HEK293 (cell line): ENCODE measurements around the gene LRRC8B.

Experiments
- CTCF ChIA-PET: fragments of 350-600 bp; formaldehyde crosslinking; extraction: SDS; loops from one replicate; lab custom pipeline; 2021; ENCODE audit warnings: antibody characterized with exemption; lab: Yijun Ruan, JAX
- POLR2A ChIA-PET: fragments of 300-600 bp; formaldehyde crosslinking; extraction: SDS; loops from one replicate; lab custom pipeline; 2020; ENCODE audit warnings: antibody characterized with exemption, inconsistent platforms; lab: Yijun Ruan, JAX
- H3K27ac ChIP-seq: fragments of 200-500 bp; sonication (Bioruptor generic); 2 replicates; pipeline ENCODE4 v1.5.1; 2014; ENCODE audit warnings: low read depth, low read length, control low read depth, inconsistent platforms; ENCODE audit errors: extremely low read depth
- H3K36me3 ChIP-seq, 2 experiments: fragments of 200-500 bp in 1 of 2; sonication (Bioruptor generic) in 1 of 2; 1 replicate in 1 of 2; 2 replicates in 1 of 2; pipeline ENCODE4 v1.5.1; 2014 to 2017; ENCODE audit warnings: inconsistent platforms in 2 of 2, low read length in 2 of 2; ENCODE audit not compliant: control insufficient read depth in 2 of 2, insufficient read depth in 1 of 2
- H3K4me1 ChIP-seq: fragments of 200-500 bp; sonication (Bioruptor generic); 2 replicates; pipeline ENCODE4 v1.5.1; 2014; ENCODE audit warnings: mild to moderate bottlenecking, low read length, inconsistent platforms; ENCODE audit not compliant: control insufficient read depth, insufficient read depth
- H3K4me3 ChIP-seq: 2 replicates; pipeline ENCODE4 v1.5.1; 2011; ENCODE audit warnings: low read depth, mild to moderate bottlenecking, control low read depth, low read length, moderate library complexity
- H3K9me3 ChIP-seq: fragments of 200-500 bp; sonication (Bioruptor generic); 2 replicates; pipeline ENCODE4 v1.5.1; 2014; ENCODE audit warnings: low read depth, low read length, inconsistent platforms; ENCODE audit not compliant: control insufficient read depth, insufficient read depth
- MZF1 ChIP-seq: fragments of 450-650 bp; formaldehyde crosslinking; IDR thresholded peaks from 2 replicates; pipeline ENCODE4 v1.5.1; 2017; ENCODE audit warnings: missing biosample characterization, missing genetic modification characterization, borderline replicate concordance
- PRDM1 ChIP-seq: fragments of 450-650 bp; formaldehyde crosslinking; IDR thresholded peaks from 2 replicates; pipeline ENCODE4; 2016; ENCODE audit warnings: missing biosample characterization, missing genetic modification characterization
- SP3 ChIP-seq: fragments of 450-650 bp; formaldehyde crosslinking; IDR thresholded peaks from 2 replicates; pipeline ENCODE4 v1.5.1; 2016; ENCODE audit warnings: missing biosample characterization, missing genetic modification characterization
- TRIM28 ChIP-seq: IDR thresholded peaks from 2 replicates; pipeline ENCODE4 v1.6.1; 2011; ENCODE audit warnings: low read length, control low read depth, borderline replicate concordance
- ZBTB17 ChIP-seq: fragments of 450-650 bp; formaldehyde crosslinking; IDR thresholded peaks from 2 replicates; pipeline ENCODE4 v1.5.1; 2016; ENCODE audit warnings: missing biosample characterization, missing genetic modification characterization
- ZBTB20 ChIP-seq: fragments of 450-650 bp; formaldehyde crosslinking; IDR thresholded peaks from 2 replicates; pipeline ENCODE4 v1.5.1; 2016; ENCODE audit warnings: missing biosample characterization, missing genetic modification characterization
- ZFHX2 ChIP-seq: fragments of 450-650 bp; formaldehyde crosslinking; conservative IDR thresholded peaks from 2 replicates; pipeline ENCODE4 v1.5.1; 2016; ENCODE audit warnings: missing biosample characterization, missing genetic modification characterization
- ZFP69B ChIP-seq: fragments of 450-650 bp; formaldehyde crosslinking; IDR thresholded peaks from 2 replicates; pipeline ENCODE4 v1.5.1; 2016; ENCODE audit warnings: missing biosample characterization, missing genetic modification characterization
- ZNF169 ChIP-seq: fragments of 450-650 bp; formaldehyde crosslinking; IDR thresholded peaks from 2 replicates; pipeline ENCODE4 v1.5.1; 2016; ENCODE audit warnings: missing biosample characterization, missing genetic modification characterization
- ZNF2 ChIP-seq: fragments of 450-650 bp; formaldehyde crosslinking; IDR thresholded peaks from 2 replicates; pipeline ENCODE4 v1.5.1; 2016; ENCODE audit warnings: missing biosample characterization, missing genetic modification characterization
- ZNF211 ChIP-seq: fragments of 450-650 bp; formaldehyde crosslinking; IDR thresholded peaks from 2 replicates; pipeline ENCODE4 v1.5.1; 2016; ENCODE audit warnings: low read depth, missing biosample characterization, missing genetic modification characterization
- ZNF366 ChIP-seq: fragments of 450-650 bp; formaldehyde crosslinking; conservative IDR thresholded peaks from 2 replicates; pipeline ENCODE4 v1.5.1; 2016; ENCODE audit warnings: missing biosample characterization, missing genetic modification characterization
- ZNF398 ChIP-seq: fragments of 450-650 bp; formaldehyde crosslinking; IDR thresholded peaks from 2 replicates; pipeline ENCODE4 v1.5.1; 2017; ENCODE audit warnings: missing biosample characterization, missing genetic modification characterization
- ZNF501 ChIP-seq: fragments of 450-650 bp; formaldehyde crosslinking; IDR thresholded peaks from 2 replicates; pipeline ENCODE4 v1.5.1; 2016; ENCODE audit warnings: missing biosample characterization, missing genetic modification characterization
- ZNF513 ChIP-seq: fragments of 450-650 bp; IDR thresholded peaks from 2 replicates; pipeline ENCODE4 v1.5.1; 2018; ENCODE audit warnings: missing biosample characterization, missing genetic modification characterization
- ZNF561 ChIP-seq: fragments of 450-650 bp; IDR thresholded peaks from 2 replicates; pipeline ENCODE4 v1.5.1; 2018; ENCODE audit warnings: missing biosample characterization, missing genetic modification characterization, borderline replicate concordance
- ZNF596 ChIP-seq: fragments of 450-650 bp; IDR thresholded peaks from 2 replicates; pipeline ENCODE4 v1.5.0; 2018; ENCODE audit warnings: missing biosample characterization, mild to moderate bottlenecking, missing genetic modification characterization, moderate library complexity
- ZNF76 ChIP-seq: fragments of 450-650 bp; formaldehyde crosslinking; IDR thresholded peaks from 2 replicates; pipeline ENCODE4; 2016; ENCODE audit warnings: low read depth, missing biosample characterization, missing genetic modification characterization, borderline replicate concordance
- ZNF837 ChIP-seq: fragments of 450-650 bp; formaldehyde crosslinking; IDR thresholded peaks from 2 replicates; pipeline ENCODE4 v1.5.1; 2016; ENCODE audit warnings: missing biosample characterization, missing genetic modification characterization
- ZNF843 ChIP-seq: fragments of 450-650 bp; formaldehyde crosslinking; IDR thresholded peaks from 2 replicates; pipeline ENCODE4 v1.5.1; 2016; ENCODE audit warnings: missing biosample characterization, missing genetic modification characterization
- ZSCAN16 ChIP-seq: fragments of 450-650 bp; formaldehyde crosslinking; IDR thresholded peaks from 2 replicates; pipeline ENCODE4 v1.5.1; 2016; ENCODE audit warnings: missing biosample characterization, missing genetic modification characterization
- ZSCAN23 ChIP-seq: fragments of 450-650 bp; formaldehyde crosslinking; IDR thresholded peaks from 2 replicates; pipeline ENCODE4 v1.5.1; 2016; ENCODE audit warnings: missing biosample characterization, missing genetic modification characterization
- ZSCAN5A ChIP-seq: fragments of 450-650 bp; formaldehyde crosslinking; IDR thresholded peaks from 2 replicates; pipeline ENCODE4 v1.5.1; 2016; ENCODE audit warnings: missing biosample characterization, missing genetic modification characterization
- ZXDB ChIP-seq: fragments of 450-650 bp; formaldehyde crosslinking; IDR thresholded peaks from 2 replicates; pipeline ENCODE4 v1.5.1; 2016; ENCODE audit warnings: missing biosample characterization, missing genetic modification characterization

The LRRC8B gene

GRCh38 chr1:89633800-89634625 is 109.4 kb downstream of the LRRC8B start:
- Histone ChIP-seq H3K4me3 (peak overlapping the region; percentile 91), H3K36me3 (no peaks in the 10 kb centered on the region), H3K9me3 (no peaks in the 10 kb centered on the region), H3K27ac (peak overlapping the region; percentile 78; the same call in 1 of the 2 replicates), H3K4me1 (peaks cover 6% of the 10 kb centered on the region)
- TF ChIP-seq ZNF843 (tag by site-specific recombination) (0 out of 2 replicates have a peak, but pooled peaks have one; percentile 4), ZNF501 (peak; percentile 9; the same call in 1 of the 2 replicates), ZNF76 (tag by site-specific recombination) (0 out of 2 replicates have a peak, but pooled peaks have one; percentile 38), ZNF596 (tag by site-specific recombination) (no peak), ZNF837 (no peak), ZSCAN16 (tag by site-specific recombination) (peak; percentile 9; the same call in 1 of the 2 replicates), ZNF513 (tag by site-specific recombination) (peak; percentile 28; the same call in 1 of the 2 replicates), ZSCAN5A (tag by site-specific recombination) (no peak), ZSCAN23 (tag by site-specific recombination) (peak; percentile 35; the same call in 1 of the 2 replicates), ZNF366 (tag by site-specific recombination) (0 out of 2 replicates have a peak, but pooled peaks have one; percentile 27), ZNF2 (tag by site-specific recombination) (no peak), SP3 (no peak), ZNF169 (tag by site-specific recombination) (no peak), ZBTB20 (peak; percentile 88), ZNF561 (tag by site-specific recombination) (0 out of 2 replicates have a peak, but pooled peaks have one; percentile 5), MZF1 (tag by site-specific recombination) (0 out of 2 replicates have a peak, but pooled peaks have one; percentile 33), ZNF211 (tag by site-specific recombination) (no peak), ZNF398 (tag by site-specific recombination) (0 out of 2 replicates have a peak, but pooled peaks have one; percentile 6), ZXDB (0 out of 2 replicates have a peak, but pooled peaks have one; percentile 4), ZBTB17 (peak; percentile 92), TRIM28 (0 out of 2 replicates have a peak, but pooled peaks have one; percentile 29), PRDM1 (tag by site-specific recombination) (peak; percentile 47), ZFP69B (tag by site-specific recombination) (peak; percentile 41; the same call in 1 of the 2 replicates), ZFHX2 (tag by site-specific recombination) (peak; percentile 43)
- CTCF ChIA-PET = interaction anchor here (1.0 to 4.7 kb wide), 4 partner anchors 10 to 130 kb away, joined by 3 to 33 read pairs (median 12); no protein-coding TSS in a partner anchor
- POLR2A ChIA-PET = interaction anchor here (0.9 kb wide), 1 partner anchor 86 kb away, joined by 3 read pairs; no protein-coding TSS in a partner anchor
